SK-N-SH treated with all-trans-retinoic acid at 6 μM for 48 hours (cell line): ENCODE results near the gene TRIM66.
A peak's percentile ranks its signal among the peaks of the same experiment; 100 is the strongest.

Source experiments
- ATAC-seq: fragments of 200-7000 bp; cut with Tn5 transposase; 3 replicates; pipeline ENCODE4 v1.9.1; 2020; ENCODE audit warnings: mild to moderate bottlenecking, moderate library complexity
- ARNTL ChIP-seq: fragments of 450-650 bp; formaldehyde crosslinking; IDR thresholded peaks from 2 replicates; pipeline ENCODE4 v1.5.0; 2020; ENCODE audit warnings: low read depth, mild to moderate bottlenecking, moderate library complexity, borderline replicate concordance
- BACH2 ChIP-seq: fragments of 250-450 bp; sonication (Bioruptor Pico); IDR thresholded peaks from 2 replicates; pipeline ENCODE4 v1.9.0; 2021; ENCODE audit warnings: mild to moderate bottlenecking, borderline replicate concordance
- CSDC2 ChIP-seq: fragments of 250-450 bp; sonication (Bioruptor Pico); IDR thresholded peaks from 2 replicates; pipeline ENCODE4 v1.5.0; 2020; ENCODE audit warnings: mild to moderate bottlenecking, moderate library complexity
- ESRRG ChIP-seq: fragments of 250-450 bp; sonication (Bioruptor Pico); IDR thresholded peaks from 2 replicates; pipeline ENCODE4 v1.6.1; 2021; ENCODE audit warnings: mild to moderate bottlenecking
- GLIS3 ChIP-seq: fragments of 250-450 bp; sonication (Bioruptor Pico); IDR thresholded peaks from 2 replicates; pipeline ENCODE4 v1.5.0; 2020; ENCODE audit warnings: mild to moderate bottlenecking, moderate library complexity
- ISL1 ChIP-seq: fragments of 250-450 bp; sonication (Bioruptor Pico); IDR thresholded peaks from 2 replicates; pipeline ENCODE4 v2.1.2; 2022; ENCODE audit warnings: mild to moderate bottlenecking, moderate library complexity
- OSR1 ChIP-seq: fragments of 250-450 bp; sonication (Bioruptor Pico); IDR thresholded peaks from 2 replicates; pipeline ENCODE4 v1.8.0; 2022; ENCODE audit warnings: moderate library complexity, mild to moderate bottlenecking, inconsistent platforms
- RARB ChIP-seq: fragments of 250-450 bp; sonication (Bioruptor Pico); IDR thresholded peaks from 2 replicates; pipeline ENCODE4 v1.8.0; 2021; ENCODE audit warnings: mild to moderate bottlenecking, moderate library complexity
- SNAI2 ChIP-seq: fragments of 250-450 bp; sonication (Bioruptor Pico); IDR thresholded peaks from 2 replicates; pipeline ENCODE4 v1.5.0; 2020; ENCODE audit warnings: mild to moderate bottlenecking, moderate library complexity
- TCF4 ChIP-seq: fragments of 250-450 bp; sonication (Bioruptor Pico); IDR thresholded peaks from 2 replicates; pipeline ENCODE4 v1.8.0; 2021; ENCODE audit warnings: mild to moderate bottlenecking, moderate library complexity, borderline replicate concordance
- TOX ChIP-seq: fragments of 250-450 bp; sonication (Bioruptor Pico); IDR thresholded peaks from 2 replicates; pipeline ENCODE4 v1.8.0; 2021; ENCODE audit warnings: mild to moderate bottlenecking, moderate library complexity, borderline replicate concordance
- ZC3H10 ChIP-seq: fragments of 250-450 bp; sonication (Bioruptor Pico); IDR thresholded peaks from 2 replicates; pipeline ENCODE4 v1.5.1; 2021; ENCODE audit warnings: mild to moderate bottlenecking, moderate library complexity
- ZFP3 ChIP-seq: fragments of 250-450 bp; sonication (Bioruptor Pico); IDR thresholded peaks from 2 replicates; pipeline ENCODE4 v1.5.0; 2020; ENCODE audit warnings: mild to moderate bottlenecking, moderate library complexity
- ZFP30 ChIP-seq: fragments of 450-650 bp; formaldehyde crosslinking; IDR thresholded peaks from 2 replicates; pipeline ENCODE4 v1.5.0; 2022; ENCODE audit warnings: mild to moderate bottlenecking, moderate library complexity
- ZNF565 ChIP-seq: fragments of 450-650 bp; formaldehyde crosslinking; conservative IDR thresholded peaks from 2 replicates; pipeline ENCODE4 v1.5.0; 2020; ENCODE audit warnings: low read depth, mild to moderate bottlenecking, moderate library complexity
- ZNF70 ChIP-seq: fragments of 450-650 bp; formaldehyde crosslinking; IDR thresholded peaks from 2 replicates; pipeline ENCODE4 v1.5.0; 2020; ENCODE audit warnings: mild to moderate bottlenecking, moderate library complexity
- ZNF8 ChIP-seq: fragments of 450-650 bp; formaldehyde crosslinking; IDR thresholded peaks from 2 replicates; pipeline ENCODE4 v1.5.0; 2020; ENCODE audit warnings: mild to moderate bottlenecking, moderate library complexity
- TF ChIP-seq, protein P1 (sequence below): fragments of 250-450 bp; sonication (Bioruptor Pico); IDR thresholded peaks from 2 replicates; pipeline ENCODE4 v1.8.0; 2020; ENCODE audit warnings: mild to moderate bottlenecking, moderate library complexity, borderline replicate concordance
- TF ChIP-seq, protein P2 (sequence below): fragments of 250-450 bp; sonication (Bioruptor Pico); IDR thresholded peaks from 2 replicates; pipeline ENCODE4 v1.5.1; 2021; ENCODE audit warnings: mild to moderate bottlenecking, moderate library complexity
- TF ChIP-seq, protein P3 (sequence below): fragments of 250-450 bp; sonication (Bioruptor Pico); IDR thresholded peaks from 2 replicates; pipeline ENCODE4 v1.8.0; 2021; ENCODE audit warnings: low read depth, mild to moderate bottlenecking, moderate library complexity, borderline replicate concordance
- TF ChIP-seq, protein P4 (sequence below): fragments of 250-450 bp; sonication (Bioruptor Pico); IDR thresholded peaks from 2 replicates; pipeline ENCODE4 v1.5.1; 2020; ENCODE audit warnings: low read depth, mild to moderate bottlenecking, moderate library complexity

TRIM66 gene

DNA sequence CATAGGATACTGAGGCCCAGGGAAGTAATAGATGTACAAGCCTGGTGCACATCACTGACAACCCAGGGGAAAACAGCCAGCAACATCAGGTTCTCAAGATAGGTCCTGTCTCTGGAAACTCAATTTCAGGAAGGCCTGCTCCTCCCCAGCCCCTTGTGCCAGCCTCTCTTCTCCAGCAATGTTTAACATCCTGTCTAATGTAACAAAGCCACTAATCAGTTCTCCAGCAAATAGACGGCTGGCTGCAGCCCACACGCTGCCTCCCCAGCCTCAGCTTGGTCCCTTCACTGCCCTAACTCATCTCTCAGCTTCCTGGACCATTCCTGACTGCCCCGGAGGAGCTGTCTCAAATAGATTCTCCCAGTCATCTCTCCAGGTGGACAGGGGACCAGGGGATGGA is 37.9 kb upstream of the TRIM66 start (continued):
- TF ChIP-seq ZFP30 (no peak), OSR1 (CRISPR knock-in tag) (no peak), RARB (CRISPR knock-in tag) (no peak), ZC3H10 (CRISPR knock-in tag) (no peak), CSDC2 (CRISPR knock-in tag) (no peak), TCF4 (no peak)

DNA sequence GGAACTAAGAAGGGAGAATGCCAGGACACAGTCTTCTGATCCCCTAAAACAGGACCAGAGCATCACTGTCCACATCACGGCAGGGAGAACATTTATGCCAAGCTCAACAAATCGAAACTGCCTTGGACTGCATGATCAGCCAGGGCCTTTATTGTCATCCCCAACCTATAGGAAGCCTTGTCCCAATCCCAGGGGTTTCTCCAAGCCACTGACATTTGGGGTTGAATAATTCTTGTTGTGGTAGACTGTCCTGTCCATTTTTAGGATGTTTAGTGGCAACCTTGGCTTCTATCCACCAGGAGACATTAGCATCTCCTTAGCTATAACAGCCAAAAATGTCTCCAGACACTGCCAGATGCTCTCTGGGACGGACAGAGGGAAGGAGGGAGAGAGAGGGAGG is 37.3 kb upstream of the TRIM66 start:
- TF ChIP-seq, protein P1, sequence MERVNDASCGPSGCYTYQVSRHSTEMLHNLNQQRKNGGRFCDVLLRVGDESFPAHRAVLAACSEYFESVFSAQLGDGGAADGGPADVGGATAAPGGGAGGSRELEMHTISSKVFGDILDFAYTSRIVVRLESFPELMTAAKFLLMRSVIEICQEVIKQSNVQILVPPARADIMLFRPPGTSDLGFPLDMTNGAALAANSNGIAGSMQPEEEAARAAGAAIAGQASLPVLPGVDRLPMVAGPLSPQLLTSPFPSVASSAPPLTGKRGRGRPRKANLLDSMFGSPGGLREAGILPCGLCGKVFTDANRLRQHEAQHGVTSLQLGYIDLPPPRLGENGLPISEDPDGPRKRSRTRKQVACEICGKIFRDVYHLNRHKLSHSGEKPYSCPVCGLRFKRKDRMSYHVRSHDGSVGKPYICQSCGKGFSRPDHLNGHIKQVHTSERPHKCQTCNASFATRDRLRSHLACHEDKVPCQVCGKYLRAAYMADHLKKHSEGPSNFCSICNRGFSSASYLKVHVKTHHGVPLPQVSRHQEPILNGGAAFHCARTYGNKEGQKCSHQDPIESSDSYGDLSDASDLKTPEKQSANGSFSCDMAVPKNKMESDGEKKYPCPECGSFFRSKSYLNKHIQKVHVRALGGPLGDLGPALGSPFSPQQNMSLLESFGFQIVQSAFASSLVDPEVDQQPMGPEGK, result no peak
- TF ChIP-seq ARNTL (no peak), SNAI2 (CRISPR knock-in tag) (no peak), ZNF8 (CRISPR knock-in tag) (no peak), ZFP30 (no peak), ZC3H10 (CRISPR knock-in tag) (no peak)

DNA sequence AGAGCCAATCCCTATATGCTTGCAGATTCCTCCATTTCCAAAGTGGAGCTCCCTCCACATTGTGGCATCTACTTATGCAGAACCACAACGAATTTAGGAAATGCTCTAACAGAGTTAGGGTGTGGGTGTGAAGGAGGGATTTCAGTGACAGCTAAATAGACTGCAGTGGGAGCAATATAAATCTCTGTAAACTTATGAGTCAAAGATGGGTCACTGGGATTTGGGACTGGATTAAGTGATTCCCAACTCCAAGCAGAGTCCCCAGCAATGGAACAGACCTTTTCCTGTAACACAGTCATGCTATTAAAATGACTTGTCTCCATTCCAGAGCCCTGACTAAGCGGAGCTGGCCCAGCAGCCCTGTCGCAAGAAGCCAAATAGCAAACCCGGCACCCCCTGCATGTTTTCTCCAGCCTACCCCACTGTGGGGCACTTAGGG is 36.8 kb upstream of the TRIM66 start:
- ATAC-seq, result peak; percentile 70
- TF ChIP-seq TCF4 (no peak), ISL1 (peak; percentile 63), SNAI2 (CRISPR knock-in tag) (no peak), ZFP30 (no peak), RARB (CRISPR knock-in tag) (no peak), ZC3H10 (CRISPR knock-in tag) (no peak), ZFP3 (CRISPR knock-in tag) (0 out of 2 replicates have a peak, but pooled peaks have one; percentile 33), ZNF565 (CRISPR knock-in tag) (no peak), TOX (no peak), ZNF70 (CRISPR knock-in tag) (no peak), CSDC2 (CRISPR knock-in tag) (no peak), ARNTL (no peak), GLIS3 (no peak), BACH2 (CRISPR knock-in tag) (no peak), ZNF8 (CRISPR knock-in tag) (no peak)
- TF ChIP-seq, protein P2, sequence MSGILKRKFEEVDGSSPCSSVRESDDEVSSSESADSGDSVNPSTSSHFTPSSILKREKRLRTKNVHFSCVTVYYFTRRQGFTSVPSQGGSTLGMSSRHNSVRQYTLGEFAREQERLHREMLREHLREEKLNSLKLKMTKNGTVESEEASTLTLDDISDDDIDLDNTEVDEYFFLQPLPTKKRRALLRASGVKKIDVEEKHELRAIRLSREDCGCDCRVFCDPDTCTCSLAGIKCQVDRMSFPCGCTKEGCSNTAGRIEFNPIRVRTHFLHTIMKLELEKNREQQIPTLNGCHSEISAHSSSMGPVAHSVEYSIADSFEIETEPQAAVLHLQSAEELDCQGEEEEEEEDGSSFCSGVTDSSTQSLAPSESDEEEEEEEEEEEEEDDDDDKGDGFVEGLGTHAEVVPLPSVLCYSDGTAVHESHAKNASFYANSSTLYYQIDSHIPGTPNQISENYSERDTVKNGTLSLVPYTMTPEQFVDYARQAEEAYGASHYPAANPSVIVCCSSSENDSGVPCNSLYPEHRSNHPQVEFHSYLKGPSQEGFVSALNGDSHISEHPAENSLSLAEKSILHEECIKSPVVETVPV, result no peak
- TF ChIP-seq, protein P3, sequence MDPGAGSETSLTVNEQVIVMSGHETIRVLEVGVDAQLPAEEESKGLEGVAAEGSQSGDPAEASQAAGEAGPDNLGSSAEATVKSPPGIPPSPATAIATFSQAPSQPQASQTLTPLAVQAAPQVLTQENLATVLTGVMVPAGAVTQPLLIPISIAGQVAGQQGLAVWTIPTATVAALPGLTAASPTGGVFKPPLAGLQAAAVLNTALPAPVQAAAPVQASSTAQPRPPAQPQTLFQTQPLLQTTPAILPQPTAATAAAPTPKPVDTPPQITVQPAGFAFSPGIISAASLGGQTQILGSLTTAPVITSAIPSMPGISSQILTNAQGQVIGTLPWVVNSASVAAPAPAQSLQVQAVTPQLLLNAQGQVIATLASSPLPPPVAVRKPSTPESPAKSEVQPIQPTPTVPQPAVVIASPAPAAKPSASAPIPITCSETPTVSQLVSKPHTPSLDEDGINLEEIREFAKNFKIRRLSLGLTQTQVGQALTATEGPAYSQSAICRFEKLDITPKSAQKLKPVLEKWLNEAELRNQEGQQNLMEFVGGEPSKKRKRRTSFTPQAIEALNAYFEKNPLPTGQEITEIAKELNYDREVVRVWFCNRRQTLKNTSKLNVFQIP (CRISPR knock-in tag), result no peak
- TF ChIP-seq, protein P1, result peak; percentile 44; the same call in 1 of the 2 replicates
- TF ChIP-seq, protein P4, sequence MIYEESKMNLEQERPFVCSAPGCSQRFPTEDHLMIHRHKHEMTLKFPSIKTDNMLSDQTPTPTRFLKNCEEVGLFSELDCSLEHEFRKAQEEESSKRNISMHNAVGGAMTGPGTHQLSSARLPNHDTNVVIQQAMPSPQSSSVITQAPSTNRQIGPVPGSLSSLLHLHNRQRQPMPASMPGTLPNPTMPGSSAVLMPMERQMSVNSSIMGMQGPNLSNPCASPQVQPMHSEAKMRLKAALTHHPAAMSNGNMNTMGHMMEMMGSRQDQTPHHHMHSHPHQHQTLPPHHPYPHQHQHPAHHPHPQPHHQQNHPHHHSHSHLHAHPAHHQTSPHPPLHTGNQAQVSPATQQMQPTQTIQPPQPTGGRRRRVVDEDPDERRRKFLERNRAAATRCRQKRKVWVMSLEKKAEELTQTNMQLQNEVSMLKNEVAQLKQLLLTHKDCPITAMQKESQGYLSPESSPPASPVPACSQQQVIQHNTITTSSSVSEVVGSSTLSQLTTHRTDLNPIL (CRISPR knock-in tag), result no peak

More for the DNA sequence above, 37.3 kb upstream of the TRIM66 start:
- peak; percentile 39 for ATAC-seq

DNA sequence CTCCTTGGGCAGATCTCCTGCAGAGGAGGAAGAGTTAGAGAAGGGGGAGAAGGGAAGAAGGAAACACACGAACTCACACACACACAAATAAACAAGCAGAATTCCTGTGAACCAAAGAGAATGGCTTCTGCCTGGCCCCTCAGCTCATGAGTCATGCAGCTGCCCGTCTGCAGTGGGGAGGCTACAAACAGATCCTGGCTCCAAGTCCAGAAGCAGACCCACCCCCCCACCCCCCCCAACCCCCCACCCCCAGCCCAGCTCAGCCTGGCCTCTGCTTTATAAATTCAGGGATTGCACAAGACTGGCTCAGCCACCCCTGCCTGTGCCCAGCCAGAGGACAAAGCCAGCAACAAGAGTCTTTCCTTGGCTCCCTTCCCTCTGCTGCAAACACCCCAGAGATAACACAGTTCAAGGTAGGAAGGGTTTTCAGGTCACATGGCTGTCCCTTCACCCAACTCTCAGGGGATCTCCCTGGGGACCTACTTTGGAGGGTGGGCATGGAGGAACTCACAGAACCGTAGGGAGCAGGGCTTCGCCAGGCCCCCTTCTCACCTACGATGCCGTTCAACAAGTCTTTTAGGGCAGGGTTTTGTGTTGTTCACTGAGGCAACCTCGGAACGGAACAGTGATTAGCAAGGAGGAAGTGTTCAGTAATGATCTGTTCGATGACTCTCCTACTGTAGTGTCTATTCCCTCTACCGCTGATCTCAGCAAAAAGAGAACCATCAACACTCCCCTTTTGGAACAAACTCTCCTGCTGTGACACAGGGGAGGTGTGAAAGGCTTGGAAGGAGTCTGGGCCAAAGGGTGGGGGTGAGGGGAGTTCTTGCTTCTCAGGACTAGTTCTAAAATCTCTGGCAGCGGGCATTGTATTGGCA is 35.6 kb upstream of the TRIM66 start:
- ATAC-seq, result peak; percentile 27
- TF ChIP-seq TOX (no peak), ARNTL (no peak), ZC3H10 (CRISPR knock-in tag) (no peak), ESRRG (CRISPR knock-in tag) (no peak), ZNF565 (CRISPR knock-in tag) (no peak), ZFP3 (CRISPR knock-in tag) (no peak), ISL1 (no peak), TCF4 (no peak), ZFP30 (no peak), OSR1 (CRISPR knock-in tag) (no peak), RARB (CRISPR knock-in tag) (no peak), ZNF70 (CRISPR knock-in tag) (no peak)
- TF ChIP-seq, protein P2, result no peak
- TF ChIP-seq, protein P4 (CRISPR knock-in tag), result no peak
